ENCODE results near the gene CRABP2.
A peak's percentile ranks its signal among the peaks of the same experiment; 100 is the strongest.

Gene CRABP2

DNA sequence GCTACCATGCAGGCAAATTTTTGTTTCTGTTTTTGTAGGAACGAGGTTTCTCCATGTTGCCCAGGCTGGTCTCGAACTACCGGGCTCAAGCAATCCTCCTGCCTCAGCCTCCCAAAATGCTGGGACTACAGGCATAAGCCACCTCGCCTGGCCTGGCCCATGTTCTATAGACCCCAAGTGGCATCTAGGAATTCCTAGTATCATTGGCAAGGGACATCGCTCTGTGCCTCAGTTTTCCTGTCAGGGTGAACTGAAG lies 42.7 kb downstream of the CRABP2 start:
- TF ChIP-seq, protein P1, sequence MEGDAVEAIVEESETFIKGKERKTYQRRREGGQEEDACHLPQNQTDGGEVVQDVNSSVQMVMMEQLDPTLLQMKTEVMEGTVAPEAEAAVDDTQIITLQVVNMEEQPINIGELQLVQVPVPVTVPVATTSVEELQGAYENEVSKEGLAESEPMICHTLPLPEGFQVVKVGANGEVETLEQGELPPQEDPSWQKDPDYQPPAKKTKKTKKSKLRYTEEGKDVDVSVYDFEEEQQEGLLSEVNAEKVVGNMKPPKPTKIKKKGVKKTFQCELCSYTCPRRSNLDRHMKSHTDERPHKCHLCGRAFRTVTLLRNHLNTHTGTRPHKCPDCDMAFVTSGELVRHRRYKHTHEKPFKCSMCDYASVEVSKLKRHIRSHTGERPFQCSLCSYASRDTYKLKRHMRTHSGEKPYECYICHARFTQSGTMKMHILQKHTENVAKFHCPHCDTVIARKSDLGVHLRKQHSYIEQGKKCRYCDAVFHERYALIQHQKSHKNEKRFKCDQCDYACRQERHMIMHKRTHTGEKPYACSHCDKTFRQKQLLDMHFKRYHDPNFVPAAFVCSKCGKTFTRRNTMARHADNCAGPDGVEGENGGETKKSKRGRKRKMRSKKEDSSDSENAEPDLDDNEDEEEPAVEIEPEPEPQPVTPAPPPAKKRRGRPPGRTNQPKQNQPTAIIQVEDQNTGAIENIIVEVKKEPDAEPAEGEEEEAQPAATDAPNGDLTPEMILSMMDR (IDR thresholded peaks at IDR 0.05), result no peak
- Mint-ChIP-seq H3K27ac (peak overlapping the region; percentile 62), H3K4me1 (peaks cover 84% of the 10 kb centered on the region), H3K27me3 (ENCODE audit: low read depth, poor library complexity) (peaks cover 25% of the 10 kb centered on the region), H3K36me3 (ENCODE audit: low read depth) (no peaks in the 10 kb centered on the region), H3K4me3 (peak overlapping the region; percentile 28), H3K9me3 (no peaks in the 10 kb centered on the region)
- DNase-seq, result no peak

DNA sequence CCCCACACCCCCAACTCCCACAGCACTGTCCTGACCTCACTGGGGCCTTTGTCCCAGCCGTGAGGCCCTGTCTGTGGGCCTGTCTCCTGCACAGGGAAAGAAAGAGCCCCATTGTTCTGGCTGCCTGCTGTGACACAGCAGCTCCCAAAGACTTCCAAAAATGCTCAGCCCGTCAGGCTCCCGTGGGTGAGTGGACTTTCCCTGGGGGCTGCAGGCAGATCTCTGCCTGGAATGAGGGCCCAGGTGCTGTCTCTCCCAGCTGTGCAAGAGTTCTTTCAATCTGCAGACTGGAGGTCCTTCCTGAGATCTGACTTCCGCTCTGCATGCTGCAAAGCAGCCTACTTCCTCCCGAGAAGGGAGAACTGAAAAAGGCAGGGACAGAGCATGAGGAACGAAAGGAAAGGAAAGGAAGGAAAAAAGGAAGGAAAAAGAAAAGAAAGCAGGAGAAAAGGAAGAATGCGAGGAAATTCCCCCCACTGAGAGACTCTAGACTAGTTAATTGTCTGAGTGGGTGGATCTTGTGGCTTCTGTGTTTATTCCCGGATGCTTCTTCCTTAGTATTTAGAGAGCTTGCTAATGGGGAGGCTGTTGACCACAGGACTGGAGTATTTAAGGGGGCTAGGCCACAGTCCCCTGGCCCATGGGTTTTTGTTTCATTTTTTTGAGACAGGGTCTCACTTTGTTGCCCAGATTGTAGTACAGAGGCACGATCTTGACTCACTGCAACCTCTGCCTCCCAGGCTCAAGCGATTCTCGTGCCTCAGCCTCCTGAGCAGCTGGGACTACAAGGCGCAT lies 43.2 kb downstream of the CRABP2 start:
- Mint-ChIP-seq H3K36me3 (ENCODE audit: low read depth) (no peaks in the 10 kb centered on the region), H3K9me3 (no peaks in the 10 kb centered on the region), H3K27ac (peak overlapping the region; percentile 57), H3K4me1 (peaks cover 84% of the 10 kb centered on the region), H3K4me3 (peak overlapping the region; percentile 32), H3K27me3 (ENCODE audit: low read depth, poor library complexity) (peaks cover 31% of the 10 kb centered on the region)
- TF ChIP-seq, protein P1 (IDR thresholded peaks at IDR 0.05), result no peak
- no peak for DNase-seq

DNA sequence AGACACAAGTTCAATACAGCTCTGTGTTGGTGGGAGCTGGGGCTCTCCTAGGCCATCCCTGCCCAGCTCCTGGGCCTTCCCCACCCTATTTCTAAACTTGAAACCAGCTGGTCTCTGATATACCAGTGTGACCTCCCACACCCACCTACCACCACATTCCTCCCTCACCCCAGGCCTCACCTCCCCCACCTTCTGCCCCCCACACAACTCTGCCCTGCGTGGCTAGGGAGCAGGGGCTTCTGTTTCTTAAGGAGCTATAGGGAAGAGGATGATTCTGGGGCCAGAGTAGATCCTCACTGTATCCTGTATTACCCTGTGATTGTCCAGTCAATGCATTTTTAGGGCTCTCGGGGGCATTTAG lies 44.7 kb downstream of the CRABP2 start:
- Mint-ChIP-seq H3K4me1 (peaks cover 77% of the 10 kb centered on the region), H3K27me3 (ENCODE audit: low read depth, poor library complexity) (peaks cover 45% of the 10 kb centered on the region), H3K4me3 (peak overlapping the region; percentile 23), H3K9me3 (no peaks in the 10 kb centered on the region), H3K27ac (peak overlapping the region; percentile 91), H3K36me3 (ENCODE audit: low read depth) (no peaks in the 10 kb centered on the region)
- DNase-seq, result no peak
- TF ChIP-seq, protein P1 (IDR thresholded peaks at IDR 0.05), result no peak

DNA sequence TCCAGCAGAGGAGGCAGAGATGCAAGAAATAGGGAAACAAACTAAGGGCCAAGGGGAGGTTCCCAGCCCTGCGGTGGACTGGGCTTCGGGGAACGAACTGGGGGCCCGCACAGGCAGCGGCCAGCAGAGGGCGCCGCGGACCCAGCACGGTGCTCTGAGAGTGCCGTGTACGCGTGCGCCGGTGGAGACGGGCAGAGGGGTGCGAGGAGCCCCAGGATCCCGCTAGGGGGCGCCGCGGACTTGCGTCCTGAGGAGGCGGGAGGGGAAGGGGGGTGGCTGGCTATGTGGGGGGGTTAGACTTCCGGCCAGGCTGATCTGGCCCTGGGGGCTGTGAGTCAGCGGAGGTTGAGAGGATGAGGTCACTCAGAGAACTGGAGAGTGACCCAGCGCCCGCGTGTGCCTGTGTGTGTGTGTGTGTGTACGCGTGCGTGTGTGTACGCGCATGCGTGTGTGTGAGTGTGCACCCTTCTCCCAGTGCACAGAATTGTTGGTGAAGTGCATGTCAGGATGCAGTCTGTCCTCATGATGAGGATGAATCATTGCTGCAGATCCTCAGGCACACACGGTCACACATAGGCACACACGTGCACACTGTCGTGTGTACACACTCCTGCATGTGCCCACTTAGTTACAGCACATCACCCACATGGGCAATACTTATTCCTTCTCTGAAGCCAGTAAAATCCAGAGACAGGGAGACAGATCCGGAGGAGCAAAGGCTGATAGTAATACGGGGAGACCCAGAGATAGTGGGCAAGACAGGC lies 45.2 kb downstream of the CRABP2 start:
- TF ChIP-seq, protein P1 (IDR thresholded peaks at IDR 0.05), result peak; percentile 99
- Mint-ChIP-seq H3K27me3 (ENCODE audit: low read depth, poor library complexity) (peaks cover 51% of the 10 kb centered on the region), H3K9me3 (no peaks in the 10 kb centered on the region), H3K4me3 (peak overlapping the region; percentile 31), H3K36me3 (ENCODE audit: low read depth) (no peaks in the 10 kb centered on the region), H3K27ac (peak overlapping the region; percentile 91), H3K4me1 (peaks cover 71% of the 10 kb centered on the region)
- peak; percentile 99 for DNase-seq

DNA sequence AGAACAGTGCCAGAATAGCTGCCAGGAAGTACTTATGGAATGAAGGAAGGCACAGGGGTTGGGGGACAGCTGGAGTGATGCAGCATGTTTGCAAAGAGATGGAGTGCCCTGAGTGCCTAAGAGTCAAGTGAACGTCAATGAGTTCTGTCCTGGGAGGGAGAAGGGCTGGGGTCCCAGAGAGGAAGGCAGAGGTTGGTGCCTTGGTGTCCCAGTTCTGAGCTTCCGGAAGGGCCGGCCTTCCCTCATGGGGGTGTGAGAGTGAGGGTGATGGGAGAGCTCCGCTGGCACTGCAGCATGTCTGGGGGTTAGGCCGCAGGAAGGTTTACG lies 45.8 kb downstream of the CRABP2 start:
- H3K4me1 Mint-ChIP-seq, result peaks cover 66% of the 10 kb centered on the region
- TF ChIP-seq, protein P1 (IDR thresholded peaks at IDR 0.05), result no peak
- H3K36me3 Mint-ChIP-seq (ENCODE audit: low read depth), result no peaks in the 10 kb centered on the region
- no peak overlapping the region for H3K4me3 Mint-ChIP-seq
- DNase-seq, result no peak
- no peak overlapping the region for H3K27ac Mint-ChIP-seq
- peaks cover 57% of the 10 kb centered on the region for H3K27me3 Mint-ChIP-seq (ENCODE audit: low read depth, poor library complexity)
- no peaks in the 10 kb centered on the region for H3K9me3 Mint-ChIP-seq
